ENCODE results near the gene DENND1A.

DNA sequence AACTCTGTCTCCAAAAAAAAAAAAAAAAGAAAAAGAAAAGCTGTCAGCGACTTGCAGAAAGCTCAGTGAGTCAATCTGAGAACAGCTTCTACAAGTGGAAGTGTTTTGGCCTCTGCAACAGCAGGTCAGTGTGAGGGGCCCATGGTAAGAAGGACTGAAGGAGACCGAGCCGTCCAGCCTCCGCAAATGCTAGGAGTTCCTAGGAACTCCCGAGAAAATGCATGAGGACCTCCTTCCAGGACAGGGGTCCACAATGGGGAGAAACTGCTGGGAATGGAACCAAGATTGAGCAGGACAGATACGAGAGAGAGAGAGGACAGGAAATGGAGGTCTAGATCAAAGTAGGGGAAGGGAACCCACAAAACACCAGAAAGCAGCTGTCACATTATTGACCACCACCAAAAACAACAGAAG is 393.5 kb downstream of the DENND1A start:
- TF ChIP-seq, protein P1, sequence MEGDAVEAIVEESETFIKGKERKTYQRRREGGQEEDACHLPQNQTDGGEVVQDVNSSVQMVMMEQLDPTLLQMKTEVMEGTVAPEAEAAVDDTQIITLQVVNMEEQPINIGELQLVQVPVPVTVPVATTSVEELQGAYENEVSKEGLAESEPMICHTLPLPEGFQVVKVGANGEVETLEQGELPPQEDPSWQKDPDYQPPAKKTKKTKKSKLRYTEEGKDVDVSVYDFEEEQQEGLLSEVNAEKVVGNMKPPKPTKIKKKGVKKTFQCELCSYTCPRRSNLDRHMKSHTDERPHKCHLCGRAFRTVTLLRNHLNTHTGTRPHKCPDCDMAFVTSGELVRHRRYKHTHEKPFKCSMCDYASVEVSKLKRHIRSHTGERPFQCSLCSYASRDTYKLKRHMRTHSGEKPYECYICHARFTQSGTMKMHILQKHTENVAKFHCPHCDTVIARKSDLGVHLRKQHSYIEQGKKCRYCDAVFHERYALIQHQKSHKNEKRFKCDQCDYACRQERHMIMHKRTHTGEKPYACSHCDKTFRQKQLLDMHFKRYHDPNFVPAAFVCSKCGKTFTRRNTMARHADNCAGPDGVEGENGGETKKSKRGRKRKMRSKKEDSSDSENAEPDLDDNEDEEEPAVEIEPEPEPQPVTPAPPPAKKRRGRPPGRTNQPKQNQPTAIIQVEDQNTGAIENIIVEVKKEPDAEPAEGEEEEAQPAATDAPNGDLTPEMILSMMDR (IDR thresholded peaks at IDR 0.05) = no peak
- TF ChIP-seq POLR2A (IDR thresholded peaks at IDR 0.05) = no peak
- TF ChIP-seq EP300 (IDR thresholded peaks at IDR 0.05) = no peak
- TF ChIP-seq POLR2AphosphoS5 (IDR thresholded peaks at IDR 0.05) = no peak
